Activated gamma-delta T cell (primary cell): ENCODE results near the gene AGAP1.

Source experiments
- DNase-seq: peaks from one replicate; lab custom pipeline; 2025; lab: John Stamatoyannopoulos, UW

Gene AGAP1

GRCh38 chr2:235508371-235509160 is 14.7 kb downstream of the AGAP1 start:
- DNase-seq, result no peak

DNA sequence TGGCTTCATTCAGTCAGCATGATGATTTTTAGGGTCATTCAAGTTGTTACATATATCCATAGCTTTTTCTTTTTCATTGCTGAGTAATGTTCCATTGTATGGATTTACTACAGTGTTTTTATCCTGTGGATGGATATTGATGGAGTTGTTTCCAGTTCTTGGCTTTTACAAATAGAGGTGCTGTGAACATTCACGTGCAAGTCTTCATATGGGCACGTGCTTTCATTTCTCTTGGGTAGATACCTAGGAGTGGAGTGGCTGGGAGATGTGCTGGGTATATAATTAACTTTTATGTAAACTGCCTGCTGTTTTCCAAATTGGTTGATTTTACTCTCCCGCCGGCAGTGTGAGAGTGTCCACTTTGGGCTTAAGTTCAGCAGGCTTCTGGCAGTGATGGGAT is 16.5 kb downstream of the AGAP1 start:
- no peak for DNase-seq

DNA sequence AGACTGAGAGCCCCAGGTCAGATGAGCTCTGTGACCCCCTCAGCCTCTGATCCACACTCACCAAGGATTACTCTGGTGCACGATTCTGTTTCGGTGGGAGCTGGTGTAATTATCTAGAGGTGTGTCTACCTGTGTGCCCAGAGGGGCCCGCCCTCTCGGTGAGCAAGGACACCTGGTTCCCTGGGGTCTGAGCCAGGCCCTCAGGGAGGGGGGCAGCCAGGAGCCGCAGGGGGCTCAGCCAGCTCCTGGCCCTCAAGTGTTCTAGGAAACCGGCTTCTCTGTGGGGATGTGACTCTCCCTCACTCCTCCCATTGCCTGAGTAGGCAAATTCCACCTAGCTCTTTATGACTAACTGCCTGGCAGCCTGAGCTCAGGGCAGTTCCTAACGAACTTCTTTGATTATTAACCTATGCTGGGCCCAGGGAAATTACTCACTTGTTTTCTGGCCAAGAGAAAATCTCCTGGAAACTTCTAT is 17.4 kb downstream of the AGAP1 start:
- no peak for DNase-seq

DNA sequence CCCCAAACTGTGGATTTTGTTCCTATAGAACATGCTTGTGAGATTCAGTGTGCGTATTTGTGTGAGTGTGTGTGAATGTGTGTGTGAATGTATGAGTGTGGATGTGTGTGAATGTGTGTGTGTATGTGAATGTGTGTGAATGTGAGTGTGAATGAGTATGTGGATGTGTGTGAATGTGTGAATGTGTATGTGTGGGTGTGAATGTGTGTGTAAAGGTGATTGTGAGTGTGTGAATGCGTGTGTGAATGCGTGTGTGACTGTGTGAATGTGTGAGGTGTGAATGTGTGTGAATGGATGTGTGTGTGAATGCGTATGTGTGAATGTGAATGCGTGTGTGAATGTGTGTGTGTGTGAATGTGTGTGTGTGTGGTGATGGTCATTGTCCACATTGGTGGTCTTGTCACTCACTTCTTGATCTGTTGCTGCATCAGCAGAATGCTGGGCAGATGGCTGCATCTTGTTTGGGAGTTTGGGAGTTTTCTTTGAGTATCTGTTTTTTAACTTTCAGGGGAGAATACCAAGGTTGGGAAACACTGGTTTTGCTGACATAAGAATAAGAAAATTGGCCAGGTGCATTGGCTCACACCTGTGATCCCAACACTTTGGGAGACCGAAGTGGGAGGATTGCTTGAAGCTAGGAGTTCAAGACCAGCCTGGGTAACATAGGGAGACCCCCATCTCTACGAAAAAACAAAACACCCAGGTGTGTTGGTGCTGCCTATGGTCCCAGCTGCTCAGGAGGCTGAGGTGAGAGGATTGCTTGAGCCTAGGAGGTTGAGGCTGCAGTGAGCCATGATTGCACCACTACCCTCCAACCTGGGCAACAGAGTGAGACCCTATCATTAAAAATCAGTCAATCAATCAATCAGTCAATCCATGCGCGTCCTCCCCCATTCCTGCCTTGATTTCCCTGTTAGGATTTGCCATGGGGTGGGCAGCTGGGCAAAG is 18.2 kb downstream of the AGAP1 start:
- DNase-seq, result no peak

DNA sequence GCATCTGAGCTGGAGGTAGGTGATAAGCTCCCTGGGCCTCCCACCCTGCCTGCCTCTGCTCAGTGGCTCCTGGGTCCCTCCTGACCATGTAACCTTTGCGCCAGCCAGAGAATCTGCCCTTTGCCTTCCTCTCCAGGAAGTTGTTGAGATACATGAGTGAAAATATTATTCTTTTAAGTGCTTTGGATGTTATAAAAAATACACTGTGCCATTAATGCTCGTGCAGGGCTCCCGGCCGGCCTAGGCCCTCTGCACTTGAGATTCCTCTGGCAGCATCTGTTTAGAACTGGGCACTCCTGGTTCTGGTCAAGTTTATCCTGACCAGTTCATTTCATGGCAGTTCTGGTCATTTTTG is 18.8 kb downstream of the AGAP1 start:
- DNase-seq, result no peak

DNA sequence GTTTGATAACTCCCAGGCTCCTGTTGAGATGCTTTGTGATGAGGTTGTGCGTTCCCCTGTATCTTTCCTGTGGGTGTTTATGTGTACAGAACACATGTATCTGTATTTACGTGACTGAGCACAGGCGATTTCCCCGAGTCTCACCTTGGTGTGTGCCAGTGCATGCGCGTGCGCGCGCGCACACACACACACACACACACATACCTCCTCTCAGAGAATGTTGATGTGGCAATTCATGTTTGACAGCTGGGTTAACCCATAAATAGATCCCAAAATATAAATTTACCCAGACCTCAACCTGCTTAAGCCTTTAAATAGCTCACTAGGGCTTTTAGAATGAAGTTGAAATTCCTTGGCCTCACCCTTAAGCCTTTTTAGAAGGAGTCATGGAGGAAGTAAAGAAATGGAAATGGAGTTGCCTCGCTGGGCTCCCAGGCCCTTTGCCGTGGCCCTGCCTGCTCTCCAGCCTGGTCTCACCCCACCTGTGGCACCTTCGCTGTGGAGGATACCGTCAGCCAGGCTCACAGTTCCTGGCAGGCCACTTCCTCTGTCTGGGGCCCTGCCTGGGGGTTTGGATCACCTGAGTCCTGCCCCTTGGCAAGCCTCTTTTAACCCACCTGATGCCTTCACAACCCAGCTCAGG is 20.3 kb downstream of the AGAP1 start:
- DNase-seq, result no peak

GRCh38 chr2:235514627-235515363 is 21.0 kb downstream of the AGAP1 start:
- DNase-seq, result no peak

- no peak for DNase-seq
Measured at GRCh38 chr2:235515364-235515742, 21.5 kb downstream of the AGAP1 start.

DNA sequence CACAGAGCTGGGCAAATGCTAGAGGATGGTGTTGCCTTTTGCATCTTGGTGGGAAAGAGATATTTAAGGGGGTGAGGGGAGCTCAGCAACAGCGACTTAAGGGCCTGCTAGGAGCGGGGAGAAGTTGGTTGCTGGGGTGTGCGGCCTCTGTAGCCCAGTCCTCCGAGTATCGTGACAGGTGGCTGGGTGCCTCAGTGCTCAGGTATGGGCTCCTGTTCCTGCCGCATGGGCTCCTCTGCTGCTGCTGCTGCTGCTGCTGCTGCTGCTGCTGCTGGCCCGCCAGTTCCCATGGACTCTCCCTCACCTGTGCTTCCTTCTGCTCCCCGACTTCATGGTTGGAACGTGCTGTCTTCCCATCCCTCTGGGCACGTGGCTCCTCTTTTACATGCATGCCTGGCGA is 22.0 kb downstream of the AGAP1 start:
- no peak for DNase-seq

- DNase-seq, result no peak
Measured at GRCh38 chr2:235516257-235516656, 22.4 kb downstream of the AGAP1 start.

DNA sequence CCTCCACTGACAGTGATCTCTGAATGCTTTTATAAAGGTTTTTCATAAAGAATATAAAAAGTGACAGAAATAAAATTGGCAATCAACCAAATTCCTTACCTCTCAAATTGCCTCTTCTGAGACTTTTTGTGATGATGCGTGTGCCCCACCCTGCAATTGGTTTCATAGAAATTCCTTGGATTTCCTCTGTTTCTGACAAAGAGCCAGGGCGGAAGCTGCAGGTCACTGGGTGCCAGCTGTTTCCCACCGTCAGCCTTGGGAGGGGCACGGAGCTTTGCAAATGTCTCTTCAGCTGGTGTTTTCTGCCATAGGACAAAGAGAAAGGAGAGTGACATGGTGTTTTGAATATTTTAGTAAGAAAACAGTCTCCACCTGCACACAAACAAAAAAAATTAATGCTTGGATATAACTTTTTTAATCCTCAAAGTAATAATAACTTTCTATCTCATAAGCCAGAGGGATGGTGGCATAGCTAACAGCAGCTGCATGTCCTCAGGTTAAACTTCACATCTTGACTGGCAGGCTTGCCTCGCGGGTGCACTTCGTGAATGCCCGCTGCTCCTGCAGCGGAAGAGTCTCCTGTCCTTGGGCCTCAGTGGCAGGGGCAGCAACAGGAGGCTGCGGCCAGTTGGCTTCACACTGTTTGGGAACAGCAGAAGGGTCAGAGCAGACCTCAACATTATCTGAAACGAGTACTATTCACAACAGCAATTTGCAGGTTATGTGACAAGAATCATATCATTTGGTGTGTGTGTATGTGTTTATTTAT is 24.7 kb downstream of the AGAP1 start:
- no peak for DNase-seq

- no peak for DNase-seq
Measured at GRCh38 chr2:235520787-235521186, 26.9 kb downstream of the AGAP1 start.

DNA sequence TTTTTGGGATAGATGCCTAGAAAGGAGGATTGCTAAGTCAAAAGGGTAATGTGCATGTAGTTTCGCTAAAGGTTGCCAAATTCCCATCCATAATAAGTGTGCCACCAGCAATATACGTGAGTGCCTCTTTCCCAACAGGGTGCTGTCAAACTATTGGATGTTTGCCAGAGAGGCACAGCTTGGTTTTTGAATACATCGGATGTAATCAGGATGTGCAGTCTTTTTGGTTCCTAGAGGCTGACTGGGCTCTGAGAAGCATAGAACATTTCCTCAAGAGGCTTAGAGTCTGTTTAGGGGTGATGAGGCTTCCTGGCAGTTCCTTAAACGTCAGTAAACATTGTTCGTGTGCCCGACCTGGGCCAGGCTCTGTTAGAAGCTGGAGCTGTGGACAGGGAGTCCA is 28.0 kb downstream of the AGAP1 start:
- no peak for DNase-seq

DNA sequence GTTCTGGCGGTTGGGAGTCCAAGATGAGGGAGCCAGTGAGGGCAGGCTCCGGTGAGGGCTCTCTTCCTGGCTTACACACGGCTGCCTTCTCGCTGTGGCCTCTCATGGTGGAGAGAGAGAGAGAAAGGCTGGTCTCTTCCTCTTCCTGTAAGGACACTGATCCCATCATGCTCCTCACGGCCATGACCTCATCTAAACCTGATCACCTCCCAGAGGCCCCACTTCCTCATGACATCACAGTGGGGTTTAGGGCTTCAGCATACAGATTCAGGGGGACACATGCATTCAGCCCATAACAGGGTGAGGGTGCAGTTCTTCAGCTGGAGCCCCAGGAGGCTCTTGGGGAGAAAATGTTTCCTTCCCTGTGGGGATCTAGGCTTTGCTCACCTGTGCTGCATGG is 29.2 kb downstream of the AGAP1 start:
- DNase-seq, result no peak

- DNase-seq, result no peak
Measured at GRCh38 chr2:235523486-235524150, 29.8 kb downstream of the AGAP1 start.

- no peak for DNase-seq
Measured at GRCh38 chr2:235526166-235526565, 32.3 kb downstream of the AGAP1 start.

GRCh38 chr2:235527806-235528469 is 34.1 kb downstream of the AGAP1 start:
- DNase-seq, result no peak

- no peak for DNase-seq
Measured at GRCh38 chr2:235529621-235530020, 35.8 kb downstream of the AGAP1 start.

DNA sequence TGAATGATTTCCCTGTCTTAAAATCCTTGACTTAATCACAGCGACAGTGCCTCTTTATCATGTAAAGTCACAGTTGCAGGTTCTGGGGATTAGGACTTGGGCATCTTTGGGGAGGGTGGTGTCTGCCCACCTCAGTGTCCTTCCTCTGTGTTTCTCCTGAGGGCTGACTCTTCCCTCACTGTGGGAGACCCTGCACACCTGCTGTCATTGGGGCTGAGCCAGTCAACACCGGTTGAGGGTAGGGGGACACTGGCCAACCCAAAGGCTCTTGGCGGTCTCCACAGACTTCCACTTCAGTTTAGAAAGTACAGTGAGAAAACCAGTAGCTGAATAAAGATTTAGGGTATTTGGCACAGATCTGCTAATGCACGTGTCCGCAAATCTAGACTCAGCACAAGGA is 36.9 kb downstream of the AGAP1 start:
- no peak for DNase-seq

GRCh38 chr2:235532307-235532706 is 38.5 kb downstream of the AGAP1 start:
- DNase-seq, result no peak
